ENCODE data around the gene SHISA7.

SHISA7 gene

DNA sequence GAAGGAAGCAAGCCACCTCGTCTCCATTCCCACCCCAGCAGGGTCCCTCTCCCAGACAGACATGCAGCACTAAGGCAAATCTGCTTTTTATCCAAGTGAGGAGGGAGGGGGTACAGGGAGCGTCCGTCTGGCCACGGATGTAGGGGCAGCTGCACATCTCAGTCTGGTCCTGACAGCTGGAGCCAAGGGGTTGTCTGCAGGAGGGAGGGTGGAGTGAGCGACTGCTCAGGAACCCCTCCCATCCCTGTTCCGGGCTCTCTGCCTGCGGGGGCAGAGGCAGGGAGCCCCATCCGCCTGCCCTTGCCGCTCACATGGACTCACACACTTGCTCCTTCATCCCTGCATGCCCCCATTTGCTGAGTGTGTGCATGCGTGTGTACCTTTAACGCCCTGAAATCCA lies 63.9 kb downstream of the SHISA7 start:
- H3K4me1 ChIP-seq (ENCODE audit: control insufficient read depth, insufficient read depth, low read length) = peaks cover 4% of the 10 kb centered on the region
- H3K27me3 ChIP-seq (ENCODE audit: control insufficient read depth, insufficient read depth, low read length) = peaks cover 5% of the 10 kb centered on the region
- no peak overlapping the region for H3K4me3 ChIP-seq (ENCODE audit: low read length)
- no peaks in the 10 kb centered on the region for H3K36me3 ChIP-seq (ENCODE audit: control insufficient read depth, insufficient read depth, low read length)
- no peak overlapping the region for H3K27ac ChIP-seq (ENCODE audit: low read depth, low read length)
- H3K9ac ChIP-seq (ENCODE audit: low read length) = no peak overlapping the region

All from rectal smooth muscle tissue (tissue), 1 donor.